ENCODE data around the gene DNAJC27. TPM values are rescaled to one million over a fixed set of nuclear protein-coding genes. Genes with fewer than 3 reads are reported as not detected.

DNAJC27 gene
- total RNA-seq, 1 experiment from 2014 or later, result 2.0 TPM

DNA sequence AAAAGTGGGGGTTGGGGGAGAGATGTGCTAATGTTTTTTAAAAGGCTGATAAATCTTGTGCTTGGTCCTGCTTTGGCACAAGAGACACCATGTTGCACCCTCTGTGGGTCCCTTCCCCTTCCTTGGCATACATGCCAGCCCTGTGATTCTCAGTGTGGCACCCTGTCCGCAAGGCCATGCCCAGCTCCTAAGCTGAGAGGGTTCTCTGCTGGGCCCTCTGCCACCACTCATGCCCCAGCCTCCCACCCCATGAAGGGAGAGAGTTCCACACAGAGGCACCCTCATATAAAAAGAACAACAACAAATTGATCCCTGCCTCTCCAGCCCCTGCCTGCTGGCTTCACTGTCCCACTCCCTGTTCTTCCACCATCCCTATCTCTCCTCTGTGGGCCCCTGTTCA lies 49.2 kb downstream of the DNAJC27 start:
- no peaks in the 10 kb centered on the region for H3F3A ChIP-seq (ENCODE audit: low read length, unreplicated experiment)
- H3K27ac ChIP-seq (ENCODE audit: low read length), result no peak overlapping the region
- no TSS peak for BruUV-seq (replicated peaks)
- no peaks in the 10 kb centered on the region for H3K9me2 ChIP-seq (replicated peaks; ENCODE audit: low read length)
- no peak overlapping the region for H2AFZ ChIP-seq (ENCODE audit: low read length)
- no peak overlapping the region for H3K4me2 ChIP-seq (ENCODE audit: low read length)
- intact Hi-C loops (cut with micrococcal nuclease), result loop anchor here (10.0 kb wide), 1 partner anchor 508 kb away; no protein-coding TSS in a partner anchor
- CTCF ChIA-PET, result no interaction called here
- peaks cover 17% of the 10 kb centered on the region for H3K4me1 ChIP-seq (ENCODE audit: insufficient read depth, low read length)
- H3K9me3 ChIP-seq (ENCODE audit: low read length), result no peaks in the 10 kb centered on the region
- no peak for ATAC-seq
- H3K27me3 ChIP-seq (ENCODE audit: low read length), result no peaks in the 10 kb centered on the region
- H3K4me3 ChIP-seq (ENCODE audit: low read length), result no peak overlapping the region
- H3K9ac ChIP-seq (ENCODE audit: low read length), result no peak overlapping the region
- TF ChIP-seq EZH2phosphoT487 (IDR thresholded peaks at IDR 0.05; ENCODE audit: borderline replicate concordance, low read length) (no peak), CTCF (conservative IDR thresholded peaks at IDR 0.05; ENCODE audit: low read depth, low read length) (no peak), EZH2 (IDR thresholded peaks at IDR 0.05; ENCODE audit: low read length, unreplicated experiment) (no peak)
- POLR2A ChIA-PET (ENCODE audit: unreplicated experiment), result no interaction called here
- no peaks in the 10 kb centered on the region for H3K36me3 ChIP-seq (ENCODE audit: low read depth, low read length)
- no peak for DNase-seq
- peaks cover 19% of the 10 kb centered on the region for H3K79me2 ChIP-seq (ENCODE audit: low read length)
- peaks cover 6% of the 10 kb centered on the region; the same call in 1 of the 2 replicates for H4K20me1 ChIP-seq (ENCODE audit: low read length)

- Histone ChIP-seq H3K27ac (ENCODE audit: low read length) (no peak overlapping the region), H3K9me3 (ENCODE audit: low read length) (no peaks in the 10 kb centered on the region), H3K9ac (ENCODE audit: low read length) (peak overlapping the region; percentile 4; the same call in 1 of the 2 replicates), H3K4me3 (ENCODE audit: low read length) (peak overlapping the region; percentile 66), H3K9me2 (replicated peaks; ENCODE audit: low read length) (no peaks in the 10 kb centered on the region), H3K36me3 (ENCODE audit: low read depth, low read length) (no peaks in the 10 kb centered on the region), H3K4me2 (ENCODE audit: low read length) (peak overlapping the region; percentile 83), H2AFZ (ENCODE audit: low read length) (peak overlapping the region; percentile 78), H3K27me3 (ENCODE audit: low read length) (no peaks in the 10 kb centered on the region), H3F3A (ENCODE audit: low read length, unreplicated experiment) (no peaks in the 10 kb centered on the region), H4K20me1 (ENCODE audit: low read length) (peaks cover 13% of the 10 kb centered on the region; the same call in 1 of the 2 replicates), H3K79me2 (ENCODE audit: low read length) (peaks cover 32% of the 10 kb centered on the region), H3K4me1 (ENCODE audit: insufficient read depth, low read length) (peaks cover 20% of the 10 kb centered on the region)
- CTCF ChIA-PET, result no interaction called here
- DNase-seq (peak; percentile 57), ATAC-seq (peak; percentile 41)
- POLR2A ChIA-PET (ENCODE audit: unreplicated experiment), result no interaction called here
- BruUV-seq (replicated peaks), result TSS peak; percentile 24
- no peak for TF ChIP-seq EZH2 (IDR thresholded peaks at IDR 0.05; ENCODE audit: low read length, unreplicated experiment)
- TF ChIP-seq EZH2phosphoT487 (IDR thresholded peaks at IDR 0.05; ENCODE audit: borderline replicate concordance, low read length), result no peak
- TF ChIP-seq CTCF (conservative IDR thresholded peaks at IDR 0.05; ENCODE audit: low read depth, low read length), result peak; percentile 77
- intact Hi-C loops (cut with micrococcal nuclease), result loop anchor here (1.0 to 10.0 kb wide), 3 partner anchors 91 to 506 kb away; no protein-coding TSS in a partner anchor
Measured at GRCh38 chr2:24920809-24921441, 50.8 kb downstream of the DNAJC27 start.

Data from PC-3 (cell line).